Adrenal gland (tissue), 5 donors: ENCODE measurements around the gene MEAF6.

ENCODE experiments used
- CTCF ChIP-seq, 6 experiments: fragments of 450-650 bp in 4 of 6; fragments of 200-600 bp in 2 of 6; sonication (generic) in 1 of 6; IDR thresholded peaks; 1 replicate in 5 of 6; 2 replicates in 1 of 6; pipeline versions ENCODE4 v1.5.1 to v1.8.0; 2016 to 2021; ENCODE audit warnings: antibody characterized with exemption in 6 of 6, mild to moderate bottlenecking in 2 of 6, moderate library complexity in 1 of 6
- POLR2A ChIP-seq, 2 donors: fragments of 450-650 bp; IDR thresholded peaks; one replicate each; pipeline ENCODE4 v1.6.1; 2017; ENCODE audit warnings: antibody characterized with exemption in 2 of 2, mild to moderate bottlenecking in 2 of 2, moderate library complexity in 1 of 2
- donor health status: DM: no; HTN: no; CAD: no.

GRCh38 chr1:37452416-37452815 lies 62.1 kb downstream of the MEAF6 start:
- TF ChIP-seq POLR2A (IDR thresholded peaks at IDR 0.05) (no peak), CTCF (IDR thresholded peaks at IDR 0.05) (no peak)
